Measurements from ENCODE around the gene DEFB124.
"Not testable (repeated sequence)": the region's sequence is repeated elsewhere in the genome, so short reads cannot be mapped to it uniquely, and the experiment has no call there.

The DEFB124 gene, protein sequence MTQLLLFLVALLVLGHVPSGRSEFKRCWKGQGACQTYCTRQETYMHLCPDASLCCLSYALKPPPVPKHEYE

GRCh38 chr20:31474758-31475427 is at the start of gene DEFB124, which contains the start of gene REM1:
Gene DEFB124 (minus strand): TSS chr20:31475127. CDS start chr20:31473013, 2,114 bp downstream.
Gene REM1 (plus strand): TSS chr20:31475288. CDS start chr20:31476446, 1,158 bp downstream.
- DNase-seq (ENCODE audit: low read depth), result no peak
- no peak within 1 kb of the TSS for H3K4me3 ChIP-seq (ENCODE audit: low read depth, low read length)

DNA sequence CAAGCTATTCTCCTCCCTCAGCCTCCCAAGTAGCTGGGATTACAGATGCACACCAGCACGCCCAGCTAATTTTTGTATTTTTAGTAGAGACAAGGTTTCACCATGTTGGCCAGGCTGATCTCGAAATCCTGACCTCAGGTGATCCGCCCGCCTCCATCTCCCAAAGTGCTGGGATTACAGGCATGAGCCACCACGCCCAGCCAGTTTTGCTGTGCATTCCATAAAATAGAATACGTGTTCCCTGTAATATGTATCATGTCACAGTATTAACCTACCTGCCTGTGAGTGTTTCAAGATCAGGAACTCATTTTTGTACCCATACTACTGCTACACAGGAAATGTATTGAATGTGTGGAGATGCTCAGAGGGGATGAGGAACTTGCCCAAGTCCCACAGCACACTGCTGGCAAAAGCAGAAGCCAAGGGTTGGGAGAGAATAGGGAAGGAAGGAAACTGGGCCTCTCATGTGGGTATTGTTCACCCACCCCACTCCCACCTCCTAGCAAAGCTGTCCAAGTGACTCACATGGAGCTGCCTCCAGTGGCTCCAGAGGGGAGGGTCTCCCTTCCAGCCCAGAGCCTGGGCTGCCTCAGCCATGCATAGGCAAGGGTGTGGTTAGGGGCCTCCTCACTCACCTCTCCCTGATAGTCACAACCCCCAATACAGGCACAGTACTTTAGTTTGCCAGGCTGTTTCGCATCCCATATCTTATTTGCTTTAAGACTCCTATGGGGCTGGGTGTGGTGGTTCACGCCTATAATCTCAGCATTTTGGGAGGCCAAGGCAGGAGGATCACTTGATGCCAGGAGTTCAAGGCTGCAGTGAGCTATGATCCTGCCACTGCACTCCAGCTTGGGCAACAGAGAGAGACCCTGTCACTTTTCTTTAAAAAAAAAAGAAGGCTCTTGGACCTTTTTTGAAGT is 48.7 kb upstream of the DEFB124 start:
- H3K4me3 ChIP-seq (ENCODE audit: low read depth, low read length), result no peak overlapping the region
- DNase-seq (ENCODE audit: low read depth), result peak; percentile 20

- DNase-seq (ENCODE audit: low read depth), result no peak
- no peak overlapping the region for H3K4me3 ChIP-seq (ENCODE audit: low read depth, low read length)
These were observed 47.8 kb upstream of the DEFB124 start for GRCh38 chr20:31522731-31523130.

GRCh38 chr20:31521267-31521666 is 46.3 kb upstream of the DEFB124 start:
- H3K4me3 ChIP-seq (ENCODE audit: low read depth, low read length); DNase-seq (ENCODE audit: low read depth): not testable (repeated sequence)

DNA sequence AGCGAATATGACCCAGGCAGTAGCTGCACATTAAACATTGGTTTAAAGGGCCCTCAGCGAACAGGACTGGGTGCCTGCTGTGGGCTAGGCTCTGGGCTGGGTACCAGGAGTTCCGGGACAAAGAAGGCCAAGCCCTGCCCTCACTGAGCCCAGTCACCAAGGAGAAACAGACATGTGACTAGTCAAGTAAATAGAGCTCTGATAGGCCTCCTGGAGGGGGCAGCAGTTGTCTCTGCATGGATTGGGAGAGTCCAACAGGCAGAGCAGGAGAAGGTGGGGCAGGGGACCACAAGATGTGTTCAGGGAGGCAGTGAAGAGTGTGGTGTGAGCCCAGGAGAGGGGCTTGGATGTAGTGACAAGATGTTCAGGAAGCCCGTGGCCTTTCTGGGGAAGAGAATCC is 42.4 kb upstream of the DEFB124 start:
- no peak overlapping the region for H3K4me3 ChIP-seq (ENCODE audit: low read depth, low read length)
- no peak for DNase-seq (ENCODE audit: low read depth)

GRCh38 chr20:31516651-31517050 is 41.7 kb upstream of the DEFB124 start:
- no peak for DNase-seq (ENCODE audit: low read depth)
- no peak overlapping the region for H3K4me3 ChIP-seq (ENCODE audit: low read depth, low read length)

GRCh38 chr20:31516166-31516565 is 41.2 kb upstream of the DEFB124 start:
- no peak for DNase-seq (ENCODE audit: low read depth)

DNA sequence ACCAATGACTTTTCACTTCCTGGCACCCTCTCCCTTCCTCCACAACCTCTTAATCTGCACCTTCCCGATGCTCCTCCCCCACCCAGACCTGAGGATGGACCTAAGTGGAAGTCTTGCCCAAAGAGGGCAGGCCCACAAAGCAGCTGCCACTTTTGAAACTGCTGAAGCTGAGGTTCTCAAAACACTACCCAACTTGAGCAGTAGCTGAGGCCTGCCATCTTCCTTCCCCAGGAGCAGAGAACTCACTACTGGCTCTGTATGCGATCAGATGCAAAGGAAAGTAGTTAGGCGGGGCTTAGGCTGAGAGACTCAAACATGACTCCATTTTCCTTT is 40.8 kb upstream of the DEFB124 start:
- DNase-seq (ENCODE audit: low read depth), result no peak

More at GRCh38 chr20:31516166-31516565, 41.2 kb upstream of the DEFB124 start:
- peak overlapping the region; percentile 97 for H3K4me3 ChIP-seq (ENCODE audit: low read depth, low read length)

GRCh38 chr20:31515072-31515774 is 40.3 kb upstream of the DEFB124 start:
- DNase-seq (ENCODE audit: low read depth), result no peak

More for the DNA sequence above, 40.8 kb upstream of the DEFB124 start:
- H3K4me3 ChIP-seq (ENCODE audit: low read depth, low read length), result peak overlapping the region; percentile 97

DNA sequence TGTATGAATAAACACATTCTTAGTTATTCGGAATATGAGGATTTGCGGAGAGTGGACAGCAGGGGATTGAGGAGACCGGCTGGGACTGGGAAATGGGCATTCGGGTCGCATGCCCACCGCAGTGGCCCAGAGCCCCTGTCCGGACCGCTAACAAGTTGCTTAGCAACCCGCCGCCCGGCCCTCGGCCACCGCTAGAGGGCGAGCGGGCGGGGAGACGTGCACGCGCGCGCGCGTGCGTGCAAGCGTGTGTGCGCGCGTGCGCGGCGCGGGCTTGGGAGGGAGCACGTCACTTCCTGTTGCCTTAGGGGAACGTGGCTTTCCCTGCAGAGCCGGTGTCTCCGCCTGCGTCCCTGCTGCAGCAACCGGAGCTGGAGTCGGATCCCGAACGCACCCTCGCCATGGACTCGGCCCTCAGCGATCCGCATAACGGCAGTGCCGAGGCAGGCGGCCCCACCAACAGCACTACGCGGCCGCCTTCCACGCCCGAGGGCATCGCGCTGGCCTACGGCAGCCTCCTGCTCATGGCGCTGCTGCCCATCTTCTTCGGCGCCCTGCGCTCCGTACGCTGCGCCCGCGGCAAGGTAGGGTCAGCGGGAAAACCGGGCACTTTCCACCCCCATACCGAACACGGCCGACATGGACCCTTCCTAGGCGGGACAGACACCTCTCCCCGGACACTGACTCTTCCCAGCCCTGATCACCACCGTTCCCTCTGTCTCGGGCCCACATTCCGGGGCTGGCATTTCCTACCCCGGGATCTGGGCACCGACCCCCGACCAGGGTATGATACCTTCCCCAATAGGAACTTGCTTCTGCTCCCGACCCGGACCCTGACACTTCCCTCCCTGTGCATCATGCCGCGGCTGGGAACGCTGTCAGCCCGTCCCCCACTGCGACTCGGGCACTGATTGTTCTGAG is 39.5 kb upstream of the DEFB124 start, which contains the start of gene HM13:
HM13 (plus strand) TSS at position 289 of the 918 bp plus-strand sequence; CDS start at position 399, 110 bp downstream.
- peak within 1 kb of the TSS; percentile 97 for H3K4me3 ChIP-seq (ENCODE audit: low read depth, low read length)
- peak; percentile 82 for DNase-seq (ENCODE audit: low read depth)

More at GRCh38 chr20:31515072-31515774, 40.3 kb upstream of the DEFB124 start:
- peak overlapping the region; percentile 97 for H3K4me3 ChIP-seq (ENCODE audit: low read depth, low read length)

GRCh38 chr20:31508517-31509244 is 33.8 kb upstream of the DEFB124 start:
- H3K4me3 ChIP-seq (ENCODE audit: low read depth, low read length), result no peak overlapping the region
- no peak for DNase-seq (ENCODE audit: low read depth)

GRCh38 chr20:31505903-31506302 is 31.0 kb upstream of the DEFB124 start:
- DNase-seq (ENCODE audit: low read depth), result no peak

DNA sequence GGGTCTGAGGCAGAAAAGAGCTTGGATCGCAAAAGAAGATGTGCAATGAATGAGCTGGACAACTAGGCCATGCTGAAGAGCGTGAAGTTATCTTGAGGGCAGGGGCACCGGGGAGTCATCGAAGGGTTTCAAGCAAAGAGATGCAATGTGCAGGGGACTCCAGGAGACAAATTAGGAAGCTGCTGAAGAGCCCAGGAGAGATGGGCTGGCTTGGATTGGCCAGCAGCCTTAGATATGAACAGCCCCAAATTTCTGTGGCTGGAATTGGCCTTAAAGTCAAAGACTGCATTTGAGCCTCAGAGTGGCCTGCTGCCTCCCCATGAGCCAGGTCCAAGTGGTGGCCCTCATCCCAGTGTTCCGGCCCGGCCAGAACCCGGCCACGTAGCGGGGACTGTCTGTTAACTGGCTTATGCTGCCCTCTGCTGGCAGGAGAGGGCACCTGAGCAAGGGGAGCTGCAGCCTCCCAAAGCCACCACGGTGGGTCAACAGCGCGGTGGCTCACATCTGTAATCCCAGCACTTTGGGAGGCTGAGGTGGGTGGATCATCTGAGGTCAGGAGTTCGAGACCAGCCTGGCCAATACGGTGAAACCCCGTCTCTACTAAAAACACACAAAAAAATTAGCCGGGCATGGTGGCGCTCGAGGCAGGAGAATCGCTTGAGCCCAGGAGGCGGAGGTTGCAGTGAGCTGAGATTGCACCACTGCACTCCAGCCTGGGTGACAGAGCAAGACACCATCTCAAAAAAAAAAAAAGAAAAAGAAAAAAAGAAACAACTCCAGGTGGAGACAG is 28.2 kb upstream of the DEFB124 start:
- DNase-seq (ENCODE audit: low read depth); H3K4me3 ChIP-seq (ENCODE audit: low read depth, low read length): not testable (repeated sequence)

More at GRCh38 chr20:31505903-31506302, 31.0 kb upstream of the DEFB124 start:
- no peak overlapping the region for H3K4me3 ChIP-seq (ENCODE audit: low read depth, low read length)

DNA sequence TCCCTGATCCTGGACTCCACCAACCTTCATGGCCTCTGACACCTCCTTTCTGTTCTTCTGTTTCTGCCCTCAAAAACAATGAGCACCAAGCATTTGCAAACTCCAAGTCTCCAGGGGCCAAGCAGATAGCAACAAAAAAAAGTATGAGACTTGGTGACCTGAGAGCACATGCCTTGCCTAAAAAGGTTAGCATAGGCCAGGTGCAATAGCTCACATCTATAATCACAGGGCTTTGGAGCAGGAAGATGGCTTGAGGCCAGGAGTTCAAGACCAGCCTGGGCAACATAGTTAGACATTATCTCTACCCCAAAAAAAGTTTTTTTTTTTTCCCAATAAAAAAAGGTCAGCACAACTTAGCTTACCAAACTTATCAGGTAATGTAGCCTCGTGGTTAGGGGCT is 25.6 kb upstream of the DEFB124 start:
- DNase-seq (ENCODE audit: low read depth), result no peak

DNA sequence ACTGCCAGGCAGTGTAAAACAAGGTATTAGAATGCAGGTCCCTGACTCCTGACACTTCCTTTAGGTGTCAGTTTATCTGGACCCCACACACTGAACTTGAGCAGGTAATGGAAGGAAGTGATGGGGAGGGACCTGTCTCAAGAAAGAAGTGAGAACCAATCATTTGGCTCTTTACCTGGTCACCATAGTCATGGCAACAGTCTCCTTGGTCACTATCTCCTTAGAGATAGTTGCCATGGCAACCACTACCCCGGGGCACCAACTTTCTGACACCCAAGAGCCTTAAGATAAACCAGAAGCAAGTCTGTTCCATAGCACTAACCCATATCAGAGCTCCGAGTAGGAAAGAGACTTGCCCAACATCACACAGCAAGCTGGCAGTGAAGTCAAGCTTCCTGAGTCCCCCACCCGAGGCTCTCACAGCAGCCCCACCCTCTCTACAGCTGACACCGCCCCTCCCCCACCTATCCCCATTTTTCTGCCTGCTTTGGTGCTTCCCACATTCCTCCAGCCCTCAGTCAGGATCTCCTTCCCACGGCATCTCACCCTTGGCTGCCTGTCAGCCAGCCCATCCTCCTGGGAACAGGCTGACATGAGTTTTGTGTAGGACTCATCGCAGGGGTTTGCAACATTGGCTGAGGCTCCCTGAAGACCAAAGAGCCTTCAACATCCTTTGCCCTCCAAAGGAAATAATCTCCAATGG is 23.1 kb upstream of the DEFB124 start:
- no peak overlapping the region for H3K4me3 ChIP-seq (ENCODE audit: low read depth, low read length)

More for the DNA sequence above, 25.6 kb upstream of the DEFB124 start:
- H3K4me3 ChIP-seq (ENCODE audit: low read depth, low read length), result no peak overlapping the region

DNA sequence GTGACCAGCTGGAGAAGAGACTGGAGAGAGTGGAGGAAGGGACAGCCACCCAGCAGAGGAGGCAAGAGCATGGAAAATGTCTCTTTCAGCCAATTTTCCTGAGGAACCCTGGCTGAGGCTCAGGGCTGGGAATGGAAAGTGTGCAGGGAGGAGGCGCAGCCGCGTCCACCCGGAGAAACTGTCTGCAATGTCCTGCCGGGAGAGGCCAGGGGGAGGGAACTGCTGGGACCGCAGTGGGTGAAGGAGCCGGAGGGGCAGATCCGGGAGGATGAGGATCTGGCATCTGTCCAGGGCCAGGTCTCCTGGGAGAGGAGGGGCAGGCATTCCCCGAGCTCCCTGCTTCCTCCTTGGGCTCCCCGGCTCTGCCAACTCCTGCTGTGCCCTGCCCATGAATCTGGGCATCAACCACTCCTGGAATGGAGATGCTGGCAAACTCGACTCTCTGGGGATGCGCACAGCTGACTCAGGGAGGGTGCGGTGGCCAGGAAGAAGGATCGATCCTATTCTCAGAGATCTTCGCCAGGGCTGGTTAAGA is 21.9 kb upstream of the DEFB124 start:
- no peak for DNase-seq (ENCODE audit: low read depth)
- no peak overlapping the region for H3K4me3 ChIP-seq (ENCODE audit: low read depth, low read length)

More for the DNA sequence above, 23.1 kb upstream of the DEFB124 start:
- peak; percentile 43 for DNase-seq (ENCODE audit: low read depth)
